Measurements from ENCODE around the gene COL16A1.

Gene COL16A1

GRCh38 chr1:31639543-31639942, 64.3 kb downstream of the COL16A1 start:
- no peaks in the 10 kb centered on the region for H3K36me3 ChIP-seq (ENCODE audit: insufficient read depth, low read length)

GRCh38 chr1:31637915-31638673, 65.7 kb downstream of the COL16A1 start:
- Histone ChIP-seq H2AFZ (ENCODE audit: low read length, unreplicated experiment) (no peak overlapping the region), H3K79me2 (ENCODE audit: control insufficient read depth, insufficient read depth, low read length, unreplicated experiment) (peaks cover 52% of the 10 kb centered on the region), H3K4me1 (ENCODE audit: control insufficient read depth, insufficient read depth, low read length, unreplicated experiment) (peaks cover 15% of the 10 kb centered on the region), H3K27ac (ENCODE audit: low read depth, low read length) (no peak overlapping the region), H3K4me3 (ENCODE audit: low read depth, low read length) (no peak overlapping the region), H3K27me3 (ENCODE audit: insufficient read depth, low read length) (no peaks in the 10 kb centered on the region), H3K36me3 (ENCODE audit: insufficient read depth, low read length) (no peaks in the 10 kb centered on the region)

More at GRCh38 chr1:31639543-31639942, 64.3 kb downstream of the COL16A1 start:
- peaks cover 64% of the 10 kb centered on the region for H3K79me2 ChIP-seq (ENCODE audit: control insufficient read depth, insufficient read depth, low read length, unreplicated experiment)
- peak overlapping the region; percentile 17; the same call in 1 of the 2 replicates for H3K27ac ChIP-seq (ENCODE audit: low read depth, low read length)
- no peak overlapping the region for H2AFZ ChIP-seq (ENCODE audit: low read length, unreplicated experiment)
- no peaks in the 10 kb centered on the region for H3K27me3 ChIP-seq (ENCODE audit: insufficient read depth, low read length)
- H3K4me1 ChIP-seq (ENCODE audit: control insufficient read depth, insufficient read depth, low read length, unreplicated experiment) = peaks cover 24% of the 10 kb centered on the region
- H3K4me3 ChIP-seq (ENCODE audit: low read depth, low read length) = no peak overlapping the region

GRCh38 chr1:31633117-31633516, 70.7 kb downstream of the COL16A1 start:
- Histone ChIP-seq H2AFZ (ENCODE audit: low read length, unreplicated experiment) (no peak overlapping the region), H3K4me3 (ENCODE audit: low read depth, low read length) (no peak overlapping the region), H3K4me1 (ENCODE audit: control insufficient read depth, insufficient read depth, low read length, unreplicated experiment) (no peaks in the 10 kb centered on the region), H3K27me3 (ENCODE audit: insufficient read depth, low read length) (no peaks in the 10 kb centered on the region), H3K36me3 (ENCODE audit: insufficient read depth, low read length) (peaks cover 13% of the 10 kb centered on the region; the same call in 1 of the 2 replicates), H3K27ac (ENCODE audit: low read depth, low read length) (no peak overlapping the region), H3K79me2 (ENCODE audit: control insufficient read depth, insufficient read depth, low read length, unreplicated experiment) (peaks cover 23% of the 10 kb centered on the region)

GRCh38 chr1:31632649-31633048, 71.2 kb downstream of the COL16A1 start:
- no peak overlapping the region for H2AFZ ChIP-seq (ENCODE audit: low read length, unreplicated experiment)
- H3K79me2 ChIP-seq (ENCODE audit: control insufficient read depth, insufficient read depth, low read length, unreplicated experiment) = peaks cover 19% of the 10 kb centered on the region
- no peak overlapping the region for H3K4me3 ChIP-seq (ENCODE audit: low read depth, low read length)
- H3K27me3 ChIP-seq (ENCODE audit: insufficient read depth, low read length) = no peaks in the 10 kb centered on the region
- peaks cover 13% of the 10 kb centered on the region; the same call in 1 of the 2 replicates for H3K36me3 ChIP-seq (ENCODE audit: insufficient read depth, low read length)
- no peak overlapping the region for H3K27ac ChIP-seq (ENCODE audit: low read depth, low read length)
- peaks cover 1% of the 10 kb centered on the region for H3K4me1 ChIP-seq (ENCODE audit: control insufficient read depth, insufficient read depth, low read length, unreplicated experiment)

GRCh38 chr1:31628931-31629556, 74.8 kb downstream of the COL16A1 start:
- H3K27me3 ChIP-seq (ENCODE audit: insufficient read depth, low read length) = no peaks in the 10 kb centered on the region
- no peaks in the 10 kb centered on the region for H3K79me2 ChIP-seq (ENCODE audit: control insufficient read depth, insufficient read depth, low read length, unreplicated experiment)
- no peak overlapping the region for H2AFZ ChIP-seq (ENCODE audit: low read length, unreplicated experiment)
- no peak overlapping the region for H3K27ac ChIP-seq (ENCODE audit: low read depth, low read length)
- H3K4me3 ChIP-seq (ENCODE audit: low read depth, low read length) = no peak overlapping the region
- H3K4me1 ChIP-seq (ENCODE audit: control insufficient read depth, insufficient read depth, low read length, unreplicated experiment) = peaks cover 26% of the 10 kb centered on the region
- peaks cover 13% of the 10 kb centered on the region; the same call in 1 of the 2 replicates for H3K36me3 ChIP-seq (ENCODE audit: insufficient read depth, low read length)

GRCh38 chr1:31627930-31628559, 75.8 kb downstream of the COL16A1 start:
- Histone ChIP-seq H2AFZ (ENCODE audit: low read length, unreplicated experiment) (no peak overlapping the region), H3K4me1 (ENCODE audit: control insufficient read depth, insufficient read depth, low read length, unreplicated experiment) (peaks cover 26% of the 10 kb centered on the region), H3K27ac (ENCODE audit: low read depth, low read length) (no peak overlapping the region), H3K36me3 (ENCODE audit: insufficient read depth, low read length) (peaks cover 13% of the 10 kb centered on the region; the same call in 1 of the 2 replicates), H3K27me3 (ENCODE audit: insufficient read depth, low read length) (no peaks in the 10 kb centered on the region), H3K4me3 (ENCODE audit: low read depth, low read length) (no peak overlapping the region), H3K79me2 (ENCODE audit: control insufficient read depth, insufficient read depth, low read length, unreplicated experiment) (no peaks in the 10 kb centered on the region)

- Histone ChIP-seq H2AFZ (ENCODE audit: low read length, unreplicated experiment) (no peak overlapping the region), H3K27ac (ENCODE audit: low read depth, low read length) (no peak overlapping the region), H3K79me2 (ENCODE audit: control insufficient read depth, insufficient read depth, low read length, unreplicated experiment) (no peaks in the 10 kb centered on the region), H3K36me3 (ENCODE audit: insufficient read depth, low read length) (peaks cover 13% of the 10 kb centered on the region; the same call in 1 of the 2 replicates), H3K4me1 (ENCODE audit: control insufficient read depth, insufficient read depth, low read length, unreplicated experiment) (peaks cover 26% of the 10 kb centered on the region), H3K4me3 (ENCODE audit: low read depth, low read length) (no peak overlapping the region), H3K27me3 (ENCODE audit: insufficient read depth, low read length) (no peaks in the 10 kb centered on the region)
These were observed 76.4 kb downstream of the COL16A1 start for GRCh38 chr1:31627301-31627929.

- no peak overlapping the region for H2AFZ ChIP-seq (ENCODE audit: low read length, unreplicated experiment)
- peaks cover 26% of the 10 kb centered on the region for H3K4me1 ChIP-seq (ENCODE audit: control insufficient read depth, insufficient read depth, low read length, unreplicated experiment)
- no peaks in the 10 kb centered on the region for H3K27me3 ChIP-seq (ENCODE audit: insufficient read depth, low read length)
- no peak overlapping the region for H3K27ac ChIP-seq (ENCODE audit: low read depth, low read length)
- H3K4me3 ChIP-seq (ENCODE audit: low read depth, low read length) = no peak overlapping the region
- no peaks in the 10 kb centered on the region for H3K79me2 ChIP-seq (ENCODE audit: control insufficient read depth, insufficient read depth, low read length, unreplicated experiment)
- peaks cover 12% of the 10 kb centered on the region; the same call in 1 of the 2 replicates for H3K36me3 ChIP-seq (ENCODE audit: insufficient read depth, low read length)
These were observed 77.3 kb downstream of the COL16A1 start for GRCh38 chr1:31626223-31627207.

GRCh38 chr1:31625561-31626222, 78.1 kb downstream of the COL16A1 start:
- H3K27ac ChIP-seq (ENCODE audit: low read depth, low read length) = no peak overlapping the region

More at GRCh38 chr1:31625561-31626222, 78.1 kb downstream of the COL16A1 start:
- no peaks in the 10 kb centered on the region for H3K27me3 ChIP-seq (ENCODE audit: insufficient read depth, low read length)
- H3K36me3 ChIP-seq (ENCODE audit: insufficient read depth, low read length) = peaks cover 5% of the 10 kb centered on the region; the same call in 1 of the 2 replicates
- H2AFZ ChIP-seq (ENCODE audit: low read length, unreplicated experiment) = no peak overlapping the region
- H3K4me1 ChIP-seq (ENCODE audit: control insufficient read depth, insufficient read depth, low read length, unreplicated experiment) = peaks cover 26% of the 10 kb centered on the region
- no peak overlapping the region for H3K4me3 ChIP-seq (ENCODE audit: low read depth, low read length)
- H3K79me2 ChIP-seq (ENCODE audit: control insufficient read depth, insufficient read depth, low read length, unreplicated experiment) = no peaks in the 10 kb centered on the region

Data from ACC112 (cell line).